Calu3 (cell line): ENCODE results near the gene DUSP16. TPM values are rescaled to one million over a fixed set of nuclear protein-coding genes. Genes with fewer than 3 reads are reported as not detected.

Experiments used
- BruUV-seq: library from RNA; stranded (reverse); fragments of 400-500 nt; replicated peaks from 2 replicates; lab custom pipeline; 2021; lab: Mats Ljungman, UMichigan
- CTCF ChIA-PET: fragments of 300-600 bp; sonication (Branson Sonifier 250); formaldehyde crosslinking; loops from one replicate; lab custom pipeline; 2022; ENCODE audit warnings: antibody characterized with exemption; lab: Charles Lee
- DNase-seq: peaks from one replicate; pipeline ENCODE4 v3.0.0; 2022
- H3K27ac Mint-ChIP-seq: one replicate; pipeline ENCODE4 v1.8.0; 2022; ENCODE audit warnings: mixed read lengths; ENCODE audit not compliant: unreplicated experiment
- H3K27me3 Mint-ChIP-seq: one replicate; pipeline ENCODE4 v1.8.0; 2022; ENCODE audit warnings: mixed read lengths; ENCODE audit not compliant: unreplicated experiment
- H3K36me3 Mint-ChIP-seq: one replicate; pipeline ENCODE4 v1.8.0; 2022; ENCODE audit warnings: mild to moderate bottlenecking, moderate library complexity, mixed read lengths; ENCODE audit not compliant: insufficient read depth, unreplicated experiment
- H3K4me1 Mint-ChIP-seq: one replicate; pipeline ENCODE4 v1.8.0; 2022; ENCODE audit warnings: mild to moderate bottlenecking, low read depth, mixed read lengths; ENCODE audit not compliant: unreplicated experiment
- H3K4me3 Mint-ChIP-seq: one replicate; pipeline ENCODE4 v1.8.0; 2022; ENCODE audit warnings: mild to moderate bottlenecking, low read depth, moderate library complexity, mixed read lengths; ENCODE audit not compliant: unreplicated experiment
- H3K9me3 Mint-ChIP-seq: one replicate; pipeline ENCODE4 v1.8.0; 2022; ENCODE audit warnings: low read depth, mixed read lengths; ENCODE audit not compliant: unreplicated experiment
- intact Hi-C: fragments of 100-400 bp; cut with micrococcal nuclease; formaldehyde crosslinking; loops from one replicate; pipeline ENCODE4 v1.10.0; 2022; ENCODE audit not compliant: unreplicated experiment
- total RNA-seq: library from RNA; stranded (reverse); gene quantifications from 2 replicates; pipeline ENCODE4 v1.2.3, GENCODE V29; 2022
- TF ChIP-seq, protein P1 (sequence below): fragments of 200-600 bp; IDR thresholded peaks from one replicate; pipeline ENCODE4 v1.8.0; 2022; ENCODE audit warnings: antibody characterized with exemption; ENCODE audit not compliant: unreplicated experiment

Gene DUSP16
- total RNA-seq, 1 experiment from 2014 or later: 25.8 TPM

GRCh38 chr12:12445165-12445881 lies 117.3 kb downstream of the DUSP16 start:
- TF ChIP-seq, protein P1, sequence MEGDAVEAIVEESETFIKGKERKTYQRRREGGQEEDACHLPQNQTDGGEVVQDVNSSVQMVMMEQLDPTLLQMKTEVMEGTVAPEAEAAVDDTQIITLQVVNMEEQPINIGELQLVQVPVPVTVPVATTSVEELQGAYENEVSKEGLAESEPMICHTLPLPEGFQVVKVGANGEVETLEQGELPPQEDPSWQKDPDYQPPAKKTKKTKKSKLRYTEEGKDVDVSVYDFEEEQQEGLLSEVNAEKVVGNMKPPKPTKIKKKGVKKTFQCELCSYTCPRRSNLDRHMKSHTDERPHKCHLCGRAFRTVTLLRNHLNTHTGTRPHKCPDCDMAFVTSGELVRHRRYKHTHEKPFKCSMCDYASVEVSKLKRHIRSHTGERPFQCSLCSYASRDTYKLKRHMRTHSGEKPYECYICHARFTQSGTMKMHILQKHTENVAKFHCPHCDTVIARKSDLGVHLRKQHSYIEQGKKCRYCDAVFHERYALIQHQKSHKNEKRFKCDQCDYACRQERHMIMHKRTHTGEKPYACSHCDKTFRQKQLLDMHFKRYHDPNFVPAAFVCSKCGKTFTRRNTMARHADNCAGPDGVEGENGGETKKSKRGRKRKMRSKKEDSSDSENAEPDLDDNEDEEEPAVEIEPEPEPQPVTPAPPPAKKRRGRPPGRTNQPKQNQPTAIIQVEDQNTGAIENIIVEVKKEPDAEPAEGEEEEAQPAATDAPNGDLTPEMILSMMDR: no peak
- Mint-ChIP-seq H3K36me3 (peaks cover 12% of the 10 kb centered on the region), H3K27ac (no peak overlapping the region), H3K4me3 (no peak overlapping the region), H3K27me3 (no peaks in the 10 kb centered on the region), H3K9me3 (no peaks in the 10 kb centered on the region), H3K4me1 (peaks cover 45% of the 10 kb centered on the region)
- intact Hi-C loops: loop anchor here (5.0 kb wide), 1 partner anchor 48 kb away; no protein-coding TSS in a partner anchor
- BruUV-seq: no TSS peak
- CTCF ChIA-PET: interaction anchor here (0.7 kb wide), 2 partner anchors 14 to 96 kb away, joined by 3 to 4 read pairs; no protein-coding TSS in a partner anchor
- DNase-seq: no peak

DNA sequence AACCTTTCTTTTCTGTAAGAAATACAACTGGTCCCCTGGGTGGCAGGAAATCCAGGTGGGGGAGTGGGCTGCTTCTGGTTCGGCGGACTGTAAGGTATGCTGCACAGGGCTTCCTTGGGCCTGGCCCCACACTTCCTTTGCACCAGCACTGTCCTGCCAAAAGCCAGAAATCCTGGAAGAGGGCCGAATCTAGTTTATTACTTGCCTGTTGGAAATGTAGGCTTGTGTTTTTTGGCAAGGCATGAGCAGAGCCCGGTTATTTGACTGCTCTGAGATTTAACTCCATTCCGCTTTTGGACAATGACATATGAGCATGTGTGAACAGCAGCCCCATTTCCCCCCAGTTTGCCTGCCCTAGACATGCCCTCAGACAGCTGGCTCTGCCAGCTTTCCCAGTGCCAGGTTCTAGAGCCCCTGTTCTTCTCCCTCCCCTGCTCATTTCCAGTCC lies 119.2 kb downstream of the DUSP16 start:
- peaks cover 41% of the 10 kb centered on the region for H3K4me1 Mint-ChIP-seq
- H3K4me3 Mint-ChIP-seq: no peak overlapping the region
- no peak overlapping the region for H3K27ac Mint-ChIP-seq
- CTCF ChIA-PET: no interaction called here
- no peaks in the 10 kb centered on the region for H3K9me3 Mint-ChIP-seq
- DNase-seq: no peak
- TF ChIP-seq, protein P1: no peak
- H3K27me3 Mint-ChIP-seq: no peaks in the 10 kb centered on the region
- no peaks in the 10 kb centered on the region for H3K36me3 Mint-ChIP-seq
- no TSS peak for BruUV-seq
- intact Hi-C loops: no loop called here

DNA sequence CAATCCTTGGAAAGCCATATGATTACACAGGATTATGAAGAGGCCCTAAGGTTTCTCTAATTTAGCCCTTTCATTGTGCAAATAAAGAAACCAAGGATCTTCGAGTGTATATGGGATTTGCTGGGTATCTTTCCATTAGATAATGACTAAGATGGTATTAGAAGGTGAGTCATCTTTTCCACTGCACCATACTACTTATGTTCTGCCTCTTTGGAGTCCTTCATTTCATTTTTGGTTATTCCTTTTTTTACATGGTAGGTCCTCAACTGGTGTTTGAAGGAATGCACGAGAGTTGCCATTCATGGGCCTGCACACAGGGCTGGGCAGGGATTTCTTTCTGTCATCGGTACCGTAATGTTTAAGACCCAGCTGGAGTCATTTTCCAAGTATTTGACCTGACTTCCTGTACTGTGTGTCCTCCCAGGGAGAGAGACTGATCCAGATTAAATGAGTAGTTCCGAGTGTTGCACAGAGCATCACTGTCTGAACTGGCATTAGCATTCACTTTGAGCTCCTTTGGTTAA lies 120.1 kb downstream of the DUSP16 start:
- Mint-ChIP-seq H3K4me1 (peaks cover 39% of the 10 kb centered on the region), H3K36me3 (no peaks in the 10 kb centered on the region), H3K9me3 (no peaks in the 10 kb centered on the region), H3K4me3 (no peak overlapping the region), H3K27ac (no peak overlapping the region), H3K27me3 (no peaks in the 10 kb centered on the region)
- CTCF ChIA-PET: interaction anchor here (1.4 kb wide), 1 partner anchor 44 kb away, joined by 3 read pairs; no protein-coding TSS in a partner anchor
- intact Hi-C loops: no loop called here
- no TSS peak for BruUV-seq
- DNase-seq: no peak
- TF ChIP-seq, protein P1: no peak

- H3K4me1 Mint-ChIP-seq: peaks cover 32% of the 10 kb centered on the region
- no peaks in the 10 kb centered on the region for H3K36me3 Mint-ChIP-seq
- intact Hi-C loops: no loop called here
- H3K4me3 Mint-ChIP-seq: no peak overlapping the region
- no peak overlapping the region for H3K27ac Mint-ChIP-seq
- H3K9me3 Mint-ChIP-seq: no peaks in the 10 kb centered on the region
- no peaks in the 10 kb centered on the region for H3K27me3 Mint-ChIP-seq
- TF ChIP-seq, protein P1: no peak
- CTCF ChIA-PET: interaction anchor here (1.4 kb wide), 1 partner anchor 44 kb away, joined by 3 read pairs; no protein-coding TSS in a partner anchor
- DNase-seq: no peak
- no TSS peak for BruUV-seq
These were observed 120.7 kb downstream of the DUSP16 start for GRCh38 chr12:12441843-12442461.
